ENCODE results near the gene BUD31. TPM values are rescaled to one million over a fixed set of nuclear protein-coding genes. Genes with fewer than 3 reads are reported as not detected.

BUD31 gene
- total and polyA plus RNA-seq, 2 of the 8 experiments (the other 6 are each of a cell fraction or from before 2014, with no cell fraction given) = 46.7 to 114 TPM

DNA sequence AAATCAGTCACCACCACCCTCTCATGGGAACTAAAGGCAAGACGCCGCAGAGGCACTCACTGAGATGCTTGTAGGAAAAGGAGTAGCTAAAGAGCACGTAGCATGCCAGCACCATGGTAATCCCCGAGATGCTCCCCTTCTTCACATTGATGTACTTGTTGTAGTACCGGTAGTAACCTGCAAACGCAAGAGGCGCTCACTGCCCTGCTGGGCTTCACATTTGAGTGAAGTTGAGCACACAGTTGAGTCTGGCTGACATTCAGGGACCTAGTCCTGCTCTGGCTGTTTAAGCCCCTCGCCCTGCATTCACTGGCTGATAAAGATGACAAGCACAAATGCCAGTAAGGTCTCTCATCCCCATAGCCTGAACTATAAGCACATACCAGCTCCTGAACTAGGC is 50.3 kb downstream of the BUD31 start:
- H3K9ac ChIP-seq (replicated peaks in 1 of 4; ENCODE audit: extremely low read depth in 1 of 4, low read depth in 3 of 4, low read length in 3 of 4) = no peak overlapping the region
- CTCF ChIA-PET (ENCODE audit: partially characterized antibody) = interaction anchor here (0.6 to 1.6 kb wide), 14 partner anchors 8 to 158 kb away, joined by 3 to 8 read pairs (median 3); partner anchors contain the start of genes BUD31, CPSF4, PDAP1 and PTCD1
- no peaks in the 10 kb centered on the region for H3K27me3 ChIP-seq (replicated peaks in 1 of 4; ENCODE audit: control insufficient read depth in 3 of 4, extremely low read depth in 1 of 4, insufficient read depth in 3 of 4, low read length in 3 of 4)
- H3K23ac ChIP-seq (ENCODE audit: insufficient read length) = no peak overlapping the region
- no peak overlapping the region for H3K27ac ChIP-seq (ENCODE audit: low read depth, low read length)
- no peak overlapping the region for H2AK5ac ChIP-seq (ENCODE audit: low read depth, low read length)
- peaks cover 13% of the 10 kb centered on the region for H3K79me1 ChIP-seq (ENCODE audit: low read depth, low read length)
- H3K36me3 ChIP-seq (ENCODE audit: control insufficient read depth in 2 of 4, insufficient read depth in 4 of 4, low read length in 3 of 4) = peaks cover 16 to 73% (median 47%) of the 10 kb centered on the region in 4 experiments; a peak in 7 of 8 replicates
- POLR2A ChIA-PET (ENCODE audit: partially characterized antibody) = interaction anchor here (0.9 to 10.7 kb wide), 12 partner anchors 9 to 99 kb away, joined by 3 to 100 read pairs (median 6); partner anchors contain the start of genes ATP5MF, BUD31, PDAP1 and PTCD1
- H2BK120ac ChIP-seq (replicated peaks; ENCODE audit: low read depth, low read length) = no peak overlapping the region
- H3K9me3 ChIP-seq (ENCODE audit: insufficient read depth in 2 of 2, low read depth in 1 of 2, low read length in 1 of 2) = no peaks in the 10 kb centered on the region
- H4K91ac ChIP-seq (replicated peaks; ENCODE audit: insufficient read length, low read length) = no peak overlapping the region
- H3K79me2 ChIP-seq (ENCODE audit: control insufficient read depth in 1 of 2, insufficient read depth in 2 of 2, low read length in 2 of 2) = peaks cover 16 to 53% of the 10 kb centered on the region in 2 experiments
- H2AFZ ChIP-seq (ENCODE audit: low read length) = no peak overlapping the region
- H4K8ac ChIP-seq (ENCODE audit: extremely low read depth, insufficient read depth, low read length) = no peak overlapping the region
- no peak overlapping the region for H3K14ac ChIP-seq (ENCODE audit: insufficient read length)
- H3K4me2 ChIP-seq (ENCODE audit: insufficient read depth in 1 of 2, low read depth in 2 of 2, low read length in 2 of 2) = no peak overlapping the region
- peaks cover 12 to 29% of the 10 kb centered on the region in 2 experiments for H4K20me1 ChIP-seq (replicated peaks in 1 of 2; ENCODE audit: control insufficient read depth in 1 of 2, insufficient read depth in 2 of 2, low read length in 2 of 2)
- H2BK5ac ChIP-seq (ENCODE audit: low read depth, low read length) = no peak overlapping the region
- H4K5ac ChIP-seq (ENCODE audit: insufficient read length, low read depth, low read length) = no peak overlapping the region
- H3K4me1 ChIP-seq (replicated peaks in 1 of 4; ENCODE audit: control insufficient read depth in 3 of 4, insufficient read depth in 4 of 4, low read length in 3 of 4) = no peaks in the 10 kb centered on the region; a peak in 1 of 7 replicates
- H3K4ac ChIP-seq (replicated peaks; ENCODE audit: insufficient read length, low read depth, low read length) = no peak overlapping the region
- FAIRE-seq (no peak), DNase-seq (ENCODE audit: low read depth in 1 of 2, low spot score in 2 of 2) (no peak)
- no peak overlapping the region for H2BK12ac ChIP-seq (ENCODE audit: low read depth, low read length)
- H3K4me3 ChIP-seq (ENCODE audit: extremely low read depth in 1 of 4, insufficient read depth in 2 of 4, low read depth in 3 of 4, low read length in 4 of 4) = no peak overlapping the region
- TF ChIP-seq POLR2A (IDR thresholded peaks at IDR 0.05; ENCODE audit: control extremely low read depth in 1 of 2, low read depth in 2 of 2, low read length in 2 of 2) = peak; percentile 41 to 44; a peak in 1 of 3 replicates
- TF ChIP-seq TAF7 (optimal IDR thresholded peaks at IDR 0.05; ENCODE audit: borderline replicate concordance, low read depth, low read length) = no peak
- TF ChIP-seq RAD21 (IDR thresholded peaks at IDR 0.05 in 1 of 2, conservative IDR thresholded peaks at IDR 0.05 in 1 of 2; ENCODE audit: low read depth in 2 of 2, low read length in 2 of 2) = peak; percentile 40 to 56; a peak in 3 of 4 replicates
- TF ChIP-seq CHD2 (IDR thresholded peaks at IDR 0.05; ENCODE audit: low read length) = no peak
- no peak for TF ChIP-seq HDAC2 (IDR thresholded peaks at IDR 0.05; ENCODE audit: borderline replicate concordance in 1 of 2, low read depth in 2 of 2, low read length in 2 of 2)
- peak; percentile 79; the same call in 1 of the 2 replicates for TF ChIP-seq POLR2AphosphoS5 (IDR thresholded peaks at IDR 0.05; ENCODE audit: low read depth, low read length)
- TF ChIP-seq CTCF (IDR thresholded peaks at IDR 0.05; ENCODE audit: control extremely low read depth in 1 of 3, insufficient read depth in 1 of 3, low read depth in 1 of 3, low read length in 3 of 3) = peak; percentile 52 to 82 (median 61)
- 88% methylated on average over 8 of the region's 8 CpGs; no CpG with 5 or more reads in 1 of the 2 experiments for WGBS, 2 experiments (ENCODE audit: extremely low coverage in 1 of 2, insufficient coverage in 1 of 2, insufficient read length in 1 of 2, insufficient replicate concordance in 2 of 2, low coverage in 1 of 2, low lambda C conversion rate in 2 of 2, missing lambda C conversion rate in 1 of 2)
- H3K56ac ChIP-seq (replicated peaks; ENCODE audit: insufficient read length, low read depth, low read length) = no peak overlapping the region
- no peak overlapping the region for H3K18ac ChIP-seq (ENCODE audit: extremely low read depth, low read length)
- H2BK15ac ChIP-seq (ENCODE audit: low read length) = no peak overlapping the region
- no peak overlapping the region for H2BK20ac ChIP-seq (ENCODE audit: low read length)
- H3K23me2 ChIP-seq (ENCODE audit: low read depth, low read length) = no peaks in the 10 kb centered on the region
